ENCODE results near the gene CHCHD4.

- TF ChIP-seq FOSL2 (IDR thresholded peaks at IDR 0.05; ENCODE audit: borderline replicate concordance, low read depth) = no peak
- TF ChIP-seq POLR2AphosphoS5 (IDR thresholded peaks at IDR 0.05; ENCODE audit: low read depth, low read length) = no peak
- no peak for TF ChIP-seq CTCF (IDR thresholded peaks at IDR 0.05)
- TF ChIP-seq TCF12 (IDR thresholded peaks at IDR 0.05) = no peak
- no peak for TF ChIP-seq USF2 (IDR thresholded peaks at IDR 0.05; ENCODE audit: borderline replicate concordance, low read depth, low read length)
These were observed 15.1 kb upstream of the CHCHD4 start for GRCh38 chr3:14139771-14140170.
